LNCAP (cell line): Measurements from ENCODE around the gene HSBP1.

ENCODE experiments used
- CTCF ChIP-seq: fragments of 450-650 bp; IDR thresholded peaks from 2 replicates; pipeline ENCODE4 v1.5.1; 2017; ENCODE audit warnings: mild to moderate bottlenecking

Gene HSBP1

DNA sequence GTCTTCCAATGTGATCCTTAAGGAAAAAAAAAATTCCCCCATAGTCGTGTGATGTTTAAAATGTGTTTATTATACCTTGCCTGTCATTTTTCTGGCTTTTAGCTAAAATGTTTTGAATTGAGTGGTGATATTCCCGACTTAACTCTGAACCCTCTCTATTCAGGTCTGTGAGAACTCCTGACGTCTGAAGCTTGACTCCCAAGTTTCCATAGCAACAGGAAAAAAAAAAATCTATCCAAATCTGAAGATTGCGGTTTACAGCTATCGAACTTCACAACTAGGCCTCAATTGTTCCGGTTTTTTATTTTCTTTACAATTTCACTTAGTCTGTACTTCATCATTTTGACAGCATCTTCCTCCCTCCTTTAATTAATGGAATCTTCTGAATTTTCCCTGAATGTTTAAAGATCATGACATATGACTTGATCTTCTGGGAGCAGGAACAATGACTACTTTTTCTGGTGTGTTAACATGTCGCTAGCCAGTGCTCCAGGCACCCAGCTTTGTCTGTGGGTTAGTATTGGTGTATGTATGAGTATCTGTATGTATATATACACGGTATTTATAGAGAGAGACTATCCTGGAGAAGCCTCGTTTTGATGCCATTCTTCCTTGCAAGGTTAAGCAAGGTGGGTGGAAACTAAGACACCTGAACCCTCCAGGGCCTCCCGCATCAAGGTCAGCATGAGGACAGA is 12.8 kb upstream of the HSBP1 start:
- no peak for TF ChIP-seq CTCF

DNA sequence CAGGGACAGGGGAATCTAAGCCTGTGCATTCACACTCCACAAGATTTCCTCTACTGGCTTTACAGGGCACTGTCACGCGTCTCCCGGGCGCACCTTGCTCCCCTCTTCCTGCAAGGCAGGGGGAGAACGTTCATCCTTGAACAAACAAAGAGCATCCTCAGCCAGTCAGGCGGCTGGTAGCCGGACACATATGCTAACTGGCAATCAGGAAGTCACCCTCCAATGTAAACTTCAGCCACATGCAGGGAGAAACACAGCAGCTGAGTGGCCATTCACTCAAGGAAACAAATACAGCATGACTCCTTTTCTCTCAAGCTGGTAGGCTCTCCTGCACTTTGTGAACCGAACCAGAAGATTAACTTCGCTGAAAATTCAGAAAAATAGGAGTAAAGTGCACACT is 10.8 kb upstream of the HSBP1 start:
- no peak for TF ChIP-seq CTCF

DNA sequence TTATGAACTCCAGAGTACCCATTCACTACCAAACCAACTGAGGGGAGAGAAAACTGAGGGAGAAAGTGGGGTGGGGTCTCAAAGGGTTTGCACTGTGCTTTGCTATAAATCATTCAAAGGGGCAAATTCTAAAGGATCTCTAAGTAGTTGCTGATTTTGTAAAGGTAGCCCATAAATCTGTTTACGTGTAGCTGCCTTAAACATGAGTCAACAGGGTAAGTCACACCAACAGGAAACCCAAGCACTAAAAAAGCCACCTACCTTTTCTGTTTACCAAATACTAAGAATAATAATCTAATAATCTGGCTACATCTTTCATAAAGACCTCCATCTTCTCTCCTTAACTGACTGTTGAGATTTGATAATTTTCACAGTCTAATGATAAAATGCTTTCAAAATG is 8.4 kb upstream of the HSBP1 start:
- TF ChIP-seq CTCF = no peak

DNA sequence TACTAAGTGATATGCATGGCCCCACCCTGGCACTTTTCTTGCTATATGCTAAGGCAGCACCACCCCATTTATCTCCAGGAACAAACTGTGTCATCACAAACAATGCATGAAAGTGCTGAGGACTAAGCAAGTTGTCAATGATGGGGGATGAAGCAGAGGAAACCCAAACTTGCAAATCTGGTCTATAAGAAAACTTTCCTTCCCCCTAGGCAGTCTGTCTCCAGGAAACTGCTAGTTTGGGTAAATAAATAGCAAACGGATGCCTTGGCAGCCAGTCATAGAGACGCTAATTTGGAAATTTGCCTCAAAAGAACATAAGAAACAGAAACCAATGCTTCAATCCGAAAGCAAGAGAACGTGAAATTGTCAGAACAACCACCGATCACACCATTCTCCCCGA is 5.6 kb upstream of the HSBP1 start:
- TF ChIP-seq CTCF = no peak

- no peak for TF ChIP-seq CTCF
These were observed 5.1 kb upstream of the HSBP1 start for GRCh38 chr16:83802554-83803205.

DNA sequence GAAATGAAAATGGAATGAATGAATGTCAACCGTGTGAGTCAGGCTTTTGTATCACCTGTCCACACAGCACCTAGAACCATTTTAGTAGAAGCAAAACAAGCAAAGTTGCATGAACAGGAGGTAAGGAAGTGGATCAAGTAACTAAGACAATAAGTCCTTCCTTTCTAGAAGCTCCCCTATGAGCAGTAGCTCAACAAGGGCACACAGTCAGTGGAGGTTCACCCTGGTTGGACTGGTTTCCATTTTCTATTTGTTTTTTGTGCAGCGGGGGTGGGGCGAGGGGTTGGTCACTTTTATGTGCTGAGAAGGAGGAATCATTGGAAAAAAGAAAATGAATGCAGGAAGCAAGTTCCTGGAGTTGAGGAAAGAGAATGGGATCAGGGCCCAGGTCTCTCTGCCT is 4.0 kb upstream of the HSBP1 start:
- TF ChIP-seq CTCF = no peak

DNA sequence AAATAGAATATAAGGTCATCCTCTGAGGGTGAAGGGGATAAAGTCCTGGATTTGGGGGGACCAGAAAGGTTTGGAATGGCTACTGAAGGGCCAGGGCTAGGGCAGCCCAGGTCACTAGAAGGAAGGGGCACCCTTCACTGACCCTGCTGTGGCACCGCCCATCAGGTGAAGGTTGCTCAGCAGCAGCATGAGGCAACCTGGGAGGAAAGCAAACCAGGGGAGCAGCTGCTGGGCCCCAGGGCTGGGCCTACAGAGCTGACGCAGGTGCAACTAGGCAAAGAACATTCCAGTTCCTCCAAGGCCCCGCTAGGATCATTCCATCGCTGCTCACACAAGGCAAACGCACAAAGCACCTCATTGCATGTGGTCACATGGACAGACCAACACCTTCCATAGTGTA is 3.4 kb upstream of the HSBP1 start:
- no peak for TF ChIP-seq CTCF
